HEK293 (cell line): Measurements from ENCODE around the gene HID1.

Experiments used
- CTCF ChIA-PET: fragments of 350-600 bp; formaldehyde crosslinking; extraction: SDS; loops from one replicate; lab custom pipeline; 2021; ENCODE audit warnings: antibody characterized with exemption; lab: Yijun Ruan, JAX
- POLR2A ChIA-PET: fragments of 300-600 bp; formaldehyde crosslinking; extraction: SDS; loops from one replicate; lab custom pipeline; 2020; ENCODE audit warnings: antibody characterized with exemption, inconsistent platforms; lab: Yijun Ruan, JAX
- H3K27ac ChIP-seq: fragments of 200-500 bp; sonication (Bioruptor generic); 2 replicates; pipeline ENCODE4 v1.5.1; 2014; ENCODE audit warnings: low read depth, low read length, control low read depth, inconsistent platforms; ENCODE audit errors: extremely low read depth
- H3K36me3 ChIP-seq, 2 experiments: fragments of 200-500 bp in 1 of 2; sonication (Bioruptor generic) in 1 of 2; 1 replicate in 1 of 2; 2 replicates in 1 of 2; pipeline ENCODE4 v1.5.1; 2014 to 2017; ENCODE audit warnings: inconsistent platforms in 2 of 2, low read length in 2 of 2; ENCODE audit not compliant: control insufficient read depth in 2 of 2, insufficient read depth in 1 of 2
- H3K4me1 ChIP-seq: fragments of 200-500 bp; sonication (Bioruptor generic); 2 replicates; pipeline ENCODE4 v1.5.1; 2014; ENCODE audit warnings: mild to moderate bottlenecking, low read length, inconsistent platforms; ENCODE audit not compliant: control insufficient read depth, insufficient read depth
- H3K4me3 ChIP-seq: 2 replicates; pipeline ENCODE4 v1.5.1; 2011; ENCODE audit warnings: low read depth, mild to moderate bottlenecking, control low read depth, low read length, moderate library complexity
- H3K9me3 ChIP-seq: fragments of 200-500 bp; sonication (Bioruptor generic); 2 replicates; pipeline ENCODE4 v1.5.1; 2014; ENCODE audit warnings: low read depth, low read length, inconsistent platforms; ENCODE audit not compliant: control insufficient read depth, insufficient read depth
- BCL11A ChIP-seq: fragments of 450-650 bp; formaldehyde crosslinking; IDR thresholded peaks from 2 replicates; pipeline ENCODE4 v1.5.1; 2016; ENCODE audit warnings: low read depth, missing biosample characterization, missing genetic modification characterization
- FEZF1 ChIP-seq: fragments of 450-650 bp; formaldehyde crosslinking; IDR thresholded peaks from 2 replicates; pipeline ENCODE4 v1.5.1; 2016; ENCODE audit warnings: missing biosample characterization, missing genetic modification characterization
- GLIS1 ChIP-seq: fragments of 450-650 bp; formaldehyde crosslinking; IDR thresholded peaks from 2 replicates; pipeline ENCODE4 v1.5.1; 2016; ENCODE audit warnings: missing biosample characterization, missing genetic modification characterization
- GLIS2 ChIP-seq: fragments of 450-650 bp; formaldehyde crosslinking; IDR thresholded peaks from 2 replicates; pipeline ENCODE4 v1.5.1; 2016; ENCODE audit warnings: missing biosample characterization, missing genetic modification characterization
- HOXA7 ChIP-seq: sonication (generic); formaldehyde crosslinking; IDR thresholded peaks from 2 replicates; pipeline ENCODE4 v1.8.1; 2022; ENCODE audit warnings: missing genetic modification reagents, borderline replicate concordance
- INSM2 ChIP-seq: fragments of 450-650 bp; formaldehyde crosslinking; IDR thresholded peaks from 2 replicates; pipeline ENCODE4 v1.5.1; 2016; ENCODE audit warnings: missing biosample characterization, missing genetic modification characterization
- KLF16 ChIP-seq: fragments of 450-650 bp; formaldehyde crosslinking; IDR thresholded peaks from 2 replicates; pipeline ENCODE4 v1.5.1; 2017; ENCODE audit warnings: missing biosample characterization, missing genetic modification characterization
- OSR2 ChIP-seq: fragments of 450-650 bp; formaldehyde crosslinking; IDR thresholded peaks from 2 replicates; pipeline ENCODE4 v1.5.1; 2016; ENCODE audit warnings: missing biosample characterization, missing genetic modification characterization
- SP3 ChIP-seq: fragments of 450-650 bp; formaldehyde crosslinking; IDR thresholded peaks from 2 replicates; pipeline ENCODE4 v1.5.1; 2016; ENCODE audit warnings: missing biosample characterization, missing genetic modification characterization
- YY1 ChIP-seq: fragments of 450-650 bp; formaldehyde crosslinking; IDR thresholded peaks from 2 replicates; pipeline ENCODE4 v1.5.1; 2018; ENCODE audit warnings: missing biosample characterization, missing genetic modification characterization
- ZBTB10 ChIP-seq: fragments of 450-650 bp; formaldehyde crosslinking; IDR thresholded peaks from 2 replicates; pipeline ENCODE4 v1.5.1; 2016; ENCODE audit warnings: missing biosample characterization, missing genetic modification characterization
- ZBTB20 ChIP-seq: fragments of 450-650 bp; formaldehyde crosslinking; IDR thresholded peaks from 2 replicates; pipeline ENCODE4 v1.5.1; 2016; ENCODE audit warnings: missing biosample characterization, missing genetic modification characterization
- ZNF2 ChIP-seq: fragments of 450-650 bp; formaldehyde crosslinking; IDR thresholded peaks from 2 replicates; pipeline ENCODE4 v1.5.1; 2016; ENCODE audit warnings: missing biosample characterization, missing genetic modification characterization
- ZNF202 ChIP-seq: fragments of 450-650 bp; formaldehyde crosslinking; IDR thresholded peaks from 2 replicates; pipeline ENCODE4 v1.5.1; 2016; ENCODE audit warnings: missing biosample characterization, missing genetic modification characterization, borderline replicate concordance
- ZNF335 ChIP-seq: fragments of 450-650 bp; formaldehyde crosslinking; conservative IDR thresholded peaks from 2 replicates; pipeline ENCODE4 v1.5.1; 2016; ENCODE audit warnings: missing biosample characterization, missing genetic modification characterization
- ZNF366 ChIP-seq: fragments of 450-650 bp; formaldehyde crosslinking; conservative IDR thresholded peaks from 2 replicates; pipeline ENCODE4 v1.5.1; 2016; ENCODE audit warnings: missing biosample characterization, missing genetic modification characterization
- ZNF416 ChIP-seq: fragments of 450-650 bp; formaldehyde crosslinking; IDR thresholded peaks from 2 replicates; pipeline ENCODE4 v1.5.1; 2016; ENCODE audit warnings: missing biosample characterization, missing genetic modification characterization
- ZNF426 ChIP-seq: fragments of 450-650 bp; formaldehyde crosslinking; IDR thresholded peaks from 2 replicates; pipeline ENCODE4 v1.5.1; 2017; ENCODE audit warnings: missing biosample characterization, missing genetic modification characterization, mild to moderate bottlenecking, inconsistent platforms, moderate library complexity
- ZNF561 ChIP-seq: fragments of 450-650 bp; IDR thresholded peaks from 2 replicates; pipeline ENCODE4 v1.5.1; 2018; ENCODE audit warnings: missing biosample characterization, missing genetic modification characterization, borderline replicate concordance
- ZNF629 ChIP-seq: fragments of 450-650 bp; formaldehyde crosslinking; IDR thresholded peaks from 2 replicates; pipeline ENCODE4 v1.5.1; 2017; ENCODE audit warnings: missing biosample characterization, missing genetic modification characterization
- ZNF645 ChIP-seq: fragments of 450-650 bp; formaldehyde crosslinking; IDR thresholded peaks from 2 replicates; pipeline ENCODE4; 2016; ENCODE audit warnings: missing biosample characterization, missing genetic modification characterization
- ZNF664 ChIP-seq: fragments of 450-650 bp; formaldehyde crosslinking; IDR thresholded peaks from 2 replicates; pipeline ENCODE4 v1.5.1; 2016; ENCODE audit warnings: missing biosample characterization, missing genetic modification characterization
- ZNF707 ChIP-seq: fragments of 450-650 bp; formaldehyde crosslinking; IDR thresholded peaks from 2 replicates; pipeline ENCODE4 v1.5.1; 2016; ENCODE audit warnings: missing biosample characterization, missing genetic modification characterization
- ZNF777 ChIP-seq: fragments of 450-650 bp; formaldehyde crosslinking; IDR thresholded peaks from 2 replicates; pipeline ENCODE4 v1.5.1; 2017; ENCODE audit warnings: missing biosample characterization, missing genetic modification characterization, borderline replicate concordance
- ZNF830 ChIP-seq: fragments of 450-650 bp; IDR thresholded peaks from 2 replicates; pipeline ENCODE4 v1.5.0; 2018; ENCODE audit warnings: missing biosample characterization, missing genetic modification characterization, low read depth, mild to moderate bottlenecking, moderate library complexity
- TF ChIP-seq, protein P1 (sequence below): fragments of 450-650 bp; formaldehyde crosslinking; IDR thresholded peaks from 2 replicates; pipeline ENCODE4 v1.5.1; 2017; ENCODE audit warnings: missing biosample characterization, missing genetic modification characterization
- TF ChIP-seq, protein P2 (sequence below): fragments of 450-650 bp; formaldehyde crosslinking; IDR thresholded peaks from 2 replicates; pipeline ENCODE4 v1.5.1; 2016; ENCODE audit warnings: missing biosample characterization, missing genetic modification characterization
- TF ChIP-seq, protein P3 (sequence below): fragments of 450-650 bp; formaldehyde crosslinking; IDR thresholded peaks from 2 replicates; pipeline ENCODE4 v1.5.1; 2016; ENCODE audit warnings: missing biosample characterization, missing genetic modification characterization

HID1 gene

GRCh38 chr17:74972973-74973328 lies 392 bp upstream of the HID1 start (continued):
- TF ChIP-seq SP3 (tag by site-specific recombination) = 0 out of 2 replicates have a peak, but pooled peaks have one; percentile 18
- TF ChIP-seq ZNF830 = no peak
- TF ChIP-seq ZNF561 = no peak
- TF ChIP-seq, protein P1, sequence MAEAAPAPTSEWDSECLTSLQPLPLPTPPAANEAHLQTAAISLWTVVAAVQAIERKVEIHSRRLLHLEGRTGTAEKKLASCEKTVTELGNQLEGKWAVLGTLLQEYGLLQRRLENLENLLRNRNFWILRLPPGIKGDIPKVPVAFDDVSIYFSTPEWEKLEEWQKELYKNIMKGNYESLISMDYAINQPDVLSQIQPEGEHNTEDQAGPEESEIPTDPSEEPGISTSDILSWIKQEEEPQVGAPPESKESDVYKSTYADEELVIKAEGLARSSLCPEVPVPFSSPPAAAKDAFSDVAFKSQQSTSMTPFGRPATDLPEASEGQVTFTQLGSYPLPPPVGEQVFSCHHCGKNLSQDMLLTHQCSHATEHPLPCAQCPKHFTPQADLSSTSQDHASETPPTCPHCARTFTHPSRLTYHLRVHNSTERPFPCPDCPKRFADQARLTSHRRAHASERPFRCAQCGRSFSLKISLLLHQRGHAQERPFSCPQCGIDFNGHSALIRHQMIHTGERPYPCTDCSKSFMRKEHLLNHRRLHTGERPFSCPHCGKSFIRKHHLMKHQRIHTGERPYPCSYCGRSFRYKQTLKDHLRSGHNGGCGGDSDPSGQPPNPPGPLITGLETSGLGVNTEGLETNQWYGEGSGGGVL (tag by site-specific recombination) = no peak
- no peak for TF ChIP-seq ZNF426
- no peak for TF ChIP-seq ZNF629 (tag by site-specific recombination)
- TF ChIP-seq ZNF777 (tag by site-specific recombination) = peak; percentile 59; the same call in 1 of the 2 replicates
- no peak for TF ChIP-seq BCL11A (tag by site-specific recombination)
- TF ChIP-seq ZNF335 (tag by site-specific recombination) = peak; percentile 66; the same call in 1 of the 2 replicates
- no peak for TF ChIP-seq ZNF645 (tag by site-specific recombination)
- TF ChIP-seq YY1 (tag by site-specific recombination) = no peak
- TF ChIP-seq FEZF1 (tag by site-specific recombination) = no peak
- TF ChIP-seq OSR2 (tag by site-specific recombination) = no peak
- TF ChIP-seq ZNF664 (tag by site-specific recombination) = no peak
- no peak for TF ChIP-seq GLIS2 (tag by site-specific recombination)
- no peak for TF ChIP-seq KLF16 (tag by site-specific recombination)
- no peak for TF ChIP-seq HOXA7
- TF ChIP-seq ZNF416 (tag by site-specific recombination) = no peak
- TF ChIP-seq INSM2 (tag by site-specific recombination) = no peak

DNA sequence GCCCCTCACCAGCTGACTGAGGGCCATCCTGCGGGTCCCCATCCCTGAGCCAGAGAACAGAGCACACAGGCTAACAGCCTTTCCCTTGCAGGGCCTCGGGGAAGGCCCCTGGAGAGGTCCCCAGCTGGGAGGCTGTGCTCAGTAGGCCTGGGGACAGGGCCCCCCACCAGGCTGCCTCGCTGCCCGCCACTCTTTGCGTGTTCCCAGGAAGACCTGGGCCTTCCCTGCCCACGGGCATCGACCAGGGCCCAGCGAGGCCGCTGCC lies 785 bp downstream of the HID1 start:
- Histone ChIP-seq H3K9me3 (no peaks in the 10 kb centered on the region), H3K27ac (peak overlapping the region; percentile 16; the same call in 1 of the 2 replicates), H3K36me3 (no peaks in the 10 kb centered on the region), H3K4me1 (peaks cover 4% of the 10 kb centered on the region; the same call in 1 of the 2 replicates), H3K4me3 (peak overlapping the region; percentile 74)
- ChIA-PET CTCF (interaction anchor here (0.7 to 4.2 kb wide), 4 partner anchors 10 to 200 kb away, joined by 3 to 42 read pairs (median 5); no protein-coding TSS in a partner anchor), POLR2A (interaction anchor here (0.6 to 5.4 kb wide), 15 partner anchors 11 to 290 kb away, joined by 3 to 50 read pairs (median 5); partner anchors contain the start of genes CDR2L, FDXR, GGA3 and MRPL58)
- TF ChIP-seq, protein P2, sequence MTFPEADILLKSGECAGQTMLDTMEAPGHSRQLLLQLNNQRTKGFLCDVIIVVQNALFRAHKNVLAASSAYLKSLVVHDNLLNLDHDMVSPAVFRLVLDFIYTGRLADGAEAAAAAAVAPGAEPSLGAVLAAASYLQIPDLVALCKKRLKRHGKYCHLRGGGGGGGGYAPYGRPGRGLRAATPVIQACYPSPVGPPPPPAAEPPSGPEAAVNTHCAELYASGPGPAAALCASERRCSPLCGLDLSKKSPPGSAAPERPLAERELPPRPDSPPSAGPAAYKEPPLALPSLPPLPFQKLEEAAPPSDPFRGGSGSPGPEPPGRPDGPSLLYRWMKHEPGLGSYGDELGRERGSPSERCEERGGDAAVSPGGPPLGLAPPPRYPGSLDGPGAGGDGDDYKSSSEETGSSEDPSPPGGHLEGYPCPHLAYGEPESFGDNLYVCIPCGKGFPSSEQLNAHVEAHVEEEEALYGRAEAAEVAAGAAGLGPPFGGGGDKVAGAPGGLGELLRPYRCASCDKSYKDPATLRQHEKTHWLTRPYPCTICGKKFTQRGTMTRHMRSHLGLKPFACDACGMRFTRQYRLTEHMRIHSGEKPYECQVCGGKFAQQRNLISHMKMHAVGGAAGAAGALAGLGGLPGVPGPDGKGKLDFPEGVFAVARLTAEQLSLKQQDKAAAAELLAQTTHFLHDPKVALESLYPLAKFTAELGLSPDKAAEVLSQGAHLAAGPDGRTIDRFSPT = 0 out of 2 replicates have a peak, but pooled peaks have one; percentile 58
- no peak for TF ChIP-seq ZNF366 (tag by site-specific recombination)
- peak; percentile 99 for TF ChIP-seq GLIS1 (tag by site-specific recombination)
- TF ChIP-seq, protein P3, sequence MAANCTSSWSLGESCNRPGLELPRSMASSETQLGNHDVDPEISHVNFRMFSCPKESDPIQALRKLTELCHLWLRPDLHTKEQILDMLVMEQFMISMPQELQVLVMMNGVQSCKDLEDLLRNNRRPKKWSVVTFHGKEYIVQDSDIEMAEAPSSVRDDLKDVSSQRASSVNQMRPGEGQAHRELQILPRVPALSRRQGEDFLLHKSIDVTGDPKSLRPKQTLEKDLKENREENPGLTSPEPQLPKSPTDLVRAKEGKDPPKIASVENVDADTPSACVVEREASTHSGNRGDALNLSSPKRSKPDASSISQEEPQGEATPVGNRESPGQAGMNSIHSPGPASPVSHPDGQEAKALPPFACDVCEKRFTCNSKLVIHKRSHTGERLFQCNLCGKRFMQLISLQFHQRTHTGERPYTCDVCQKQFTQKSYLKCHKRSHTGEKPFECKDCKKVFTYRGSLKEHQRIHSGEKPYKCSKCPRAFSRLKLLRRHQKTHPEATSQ (tag by site-specific recombination) = no peak
- peak; percentile 84 for TF ChIP-seq GLIS2 (tag by site-specific recombination)
- TF ChIP-seq ZNF707 = no peak
- TF ChIP-seq ZNF2 (tag by site-specific recombination) = peak; percentile 23; the same call in 1 of the 2 replicates
- no peak for TF ChIP-seq ZBTB10 (tag by site-specific recombination)
- peak; percentile 98 for TF ChIP-seq ZNF335 (tag by site-specific recombination)
- TF ChIP-seq ZNF202 = no peak
- peak; percentile 41; the same call in 1 of the 2 replicates for TF ChIP-seq ZBTB20 (tag by site-specific recombination)
